Body of pancreas (tissue), 4 donors: ENCODE data around the gene ATRNL1.

Experiments used
- CTCF ChIP-seq, 7 experiments: fragments of 450-650 bp in 4 of 7; fragments of 200-600 bp in 3 of 7; sonication (generic) in 3 of 7; IDR thresholded peaks; one replicate each; pipeline ENCODE4 v1.5.1; 2016 to 2019; ENCODE audit warnings: antibody characterized with exemption in 7 of 7
- POLR2A ChIP-seq, 3 donors: fragments of 450-650 bp; IDR thresholded peaks; one replicate each; pipeline ENCODE4 v1.6.1; 2016; ENCODE audit warnings: antibody characterized with exemption in 3 of 3, mild to moderate bottlenecking in 2 of 3

- TF ChIP-seq CTCF (IDR thresholded peaks at IDR 0.05) (no peak), POLR2A (IDR thresholded peaks at IDR 0.05) (no peak)
Measured at GRCh38 chr10:115051216-115051615, 41.9 kb upstream of the ATRNL1 start.
